ENCODE data around the gene HMSD. TPM values are rescaled to one million over a fixed set of nuclear protein-coding genes. Genes with fewer than 3 reads are reported as not detected.

HMSD gene
- total RNA-seq, 2 donors from 2014 or later, result 0.70 to 5.5 TPM

DNA sequence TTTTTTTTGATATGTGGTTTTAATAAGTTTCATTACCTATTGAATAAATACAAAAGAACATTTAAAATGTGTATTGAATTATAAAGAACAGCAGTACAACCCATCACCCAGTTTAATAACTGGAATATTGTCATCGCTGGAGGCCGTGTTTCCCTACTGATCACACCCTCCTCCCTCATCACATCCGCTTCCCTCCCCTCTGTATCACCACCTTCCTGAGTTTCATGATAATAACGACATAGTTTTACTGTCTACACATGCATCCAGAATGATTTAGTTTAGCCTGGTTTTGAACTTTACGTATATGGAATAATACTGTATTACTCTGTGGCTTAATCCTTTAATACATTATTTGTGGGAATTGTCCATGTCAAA lies 22.9 kb downstream of the HMSD start:
- no peak overlapping the region for H3K4me3 Mint-ChIP-seq
- no peaks in the 10 kb centered on the region for H3K36me3 Mint-ChIP-seq (ENCODE audit: low read depth)
- no peak for DNase-seq
- Histone ChIP-seq H3K27me3 (ENCODE audit: control insufficient read depth, insufficient read depth, low read length, poor library complexity, severe bottlenecking) (peaks cover 10% of the 10 kb centered on the region), H3K9me3 (ENCODE audit: control insufficient read depth, low read length) (no peaks in the 10 kb centered on the region), H3K4me3 (ENCODE audit: low read length) (no peak overlapping the region), H3K9ac (ENCODE audit: extremely low read depth, low read length, poor library complexity, severe bottlenecking) (no peak overlapping the region), H3K27ac (ENCODE audit: low read depth, low read length) (no peak overlapping the region), H3K36me3 (ENCODE audit: control insufficient read depth, insufficient read depth, low read length) (no peaks in the 10 kb centered on the region), H3K4me1 (ENCODE audit: control insufficient read depth, insufficient read depth, low read length) (no peaks in the 10 kb centered on the region)
- peaks cover 84% of the 10 kb centered on the region for H3K27me3 Mint-ChIP-seq (ENCODE audit: insufficient read depth)
- peaks cover 17% of the 10 kb centered on the region for H3K4me1 Mint-ChIP-seq
- TF ChIP-seq, protein P1, sequence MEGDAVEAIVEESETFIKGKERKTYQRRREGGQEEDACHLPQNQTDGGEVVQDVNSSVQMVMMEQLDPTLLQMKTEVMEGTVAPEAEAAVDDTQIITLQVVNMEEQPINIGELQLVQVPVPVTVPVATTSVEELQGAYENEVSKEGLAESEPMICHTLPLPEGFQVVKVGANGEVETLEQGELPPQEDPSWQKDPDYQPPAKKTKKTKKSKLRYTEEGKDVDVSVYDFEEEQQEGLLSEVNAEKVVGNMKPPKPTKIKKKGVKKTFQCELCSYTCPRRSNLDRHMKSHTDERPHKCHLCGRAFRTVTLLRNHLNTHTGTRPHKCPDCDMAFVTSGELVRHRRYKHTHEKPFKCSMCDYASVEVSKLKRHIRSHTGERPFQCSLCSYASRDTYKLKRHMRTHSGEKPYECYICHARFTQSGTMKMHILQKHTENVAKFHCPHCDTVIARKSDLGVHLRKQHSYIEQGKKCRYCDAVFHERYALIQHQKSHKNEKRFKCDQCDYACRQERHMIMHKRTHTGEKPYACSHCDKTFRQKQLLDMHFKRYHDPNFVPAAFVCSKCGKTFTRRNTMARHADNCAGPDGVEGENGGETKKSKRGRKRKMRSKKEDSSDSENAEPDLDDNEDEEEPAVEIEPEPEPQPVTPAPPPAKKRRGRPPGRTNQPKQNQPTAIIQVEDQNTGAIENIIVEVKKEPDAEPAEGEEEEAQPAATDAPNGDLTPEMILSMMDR (conservative IDR thresholded peaks at IDR 0.05), result no peak
- no peaks in the 10 kb centered on the region for H3K9me3 Mint-ChIP-seq
- WGBS, 2 experiments (ENCODE audit: insufficient coverage in 1 of 2, insufficient read length in 1 of 2), result 94 to 95% methylated on average over 3 to 5 of the region's 5 CpGs
- H3K27ac Mint-ChIP-seq, result no peak overlapping the region

DNA sequence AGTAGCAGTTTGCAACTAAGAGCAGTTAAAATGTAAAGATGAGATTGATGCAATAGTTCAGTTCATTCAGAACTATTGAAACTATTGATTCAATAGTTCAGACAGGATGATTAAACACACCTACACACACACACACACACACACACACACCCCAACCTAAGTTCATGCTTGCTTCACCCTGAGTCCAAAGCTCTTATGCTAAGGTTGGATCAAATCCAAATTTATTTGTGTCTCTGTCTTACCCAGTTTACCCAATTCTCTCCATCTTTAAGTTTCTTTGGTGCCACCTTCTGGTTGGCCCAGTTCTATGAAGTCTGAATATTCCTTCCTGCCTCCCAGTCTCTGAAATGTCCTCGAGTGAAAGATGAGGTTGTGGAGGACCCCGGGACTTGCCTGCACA lies 25.9 kb downstream of the HMSD start:
- Mint-ChIP-seq H3K9me3 (no peaks in the 10 kb centered on the region), H3K27ac (no peak overlapping the region), H3K27me3 (ENCODE audit: insufficient read depth) (peaks cover 83% of the 10 kb centered on the region), H3K4me1 (peaks cover 11% of the 10 kb centered on the region), H3K4me3 (no peak overlapping the region), H3K36me3 (ENCODE audit: low read depth) (no peaks in the 10 kb centered on the region)
- no peaks in the 10 kb centered on the region for H3K36me3 ChIP-seq (ENCODE audit: control insufficient read depth, insufficient read depth, low read length)
- no peak overlapping the region for H3K4me3 ChIP-seq (ENCODE audit: low read length)
- 55% methylated on average over 2 of the region's 2 CpGs; no CpG with 5 or more reads in 1 of the 2 experiments for WGBS, 2 experiments (ENCODE audit: insufficient coverage in 1 of 2, insufficient read length in 1 of 2)
- no peak overlapping the region for H3K9ac ChIP-seq (ENCODE audit: extremely low read depth, low read length, poor library complexity, severe bottlenecking)
- no peak for DNase-seq
- no peaks in the 10 kb centered on the region for H3K4me1 ChIP-seq (ENCODE audit: control insufficient read depth, insufficient read depth, low read length)
- H3K9me3 ChIP-seq (ENCODE audit: control insufficient read depth, low read length), result no peaks in the 10 kb centered on the region
- no peaks in the 10 kb centered on the region for H3K27me3 ChIP-seq (ENCODE audit: control insufficient read depth, insufficient read depth, low read length, poor library complexity, severe bottlenecking)
- TF ChIP-seq, protein P1 (conservative IDR thresholded peaks at IDR 0.05), result peak; percentile 53
- no peak overlapping the region for H3K27ac ChIP-seq (ENCODE audit: low read depth, low read length)

DNA sequence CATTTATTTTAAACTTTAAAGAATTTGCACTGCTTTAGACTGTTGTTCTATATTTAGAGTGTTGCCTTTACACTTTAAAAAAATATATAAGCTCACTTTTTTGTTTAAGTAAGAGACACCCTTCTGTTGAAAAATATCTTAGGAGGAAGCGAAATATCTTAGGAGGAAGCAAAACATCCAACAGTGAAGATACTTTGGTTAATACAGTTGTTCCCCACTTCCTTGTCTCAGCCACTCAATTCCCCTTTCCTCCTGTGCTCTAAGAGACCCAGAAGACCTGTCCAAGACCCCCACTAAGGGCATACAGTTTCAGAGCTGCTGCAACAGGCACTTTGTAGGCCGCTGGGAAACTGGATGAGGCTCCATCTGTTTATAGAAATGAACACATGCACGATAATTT lies 26.5 kb downstream of the HMSD start:
- Histone ChIP-seq H3K9ac (ENCODE audit: extremely low read depth, low read length, poor library complexity, severe bottlenecking) (no peak overlapping the region), H3K9me3 (ENCODE audit: control insufficient read depth, low read length) (no peaks in the 10 kb centered on the region), H3K4me1 (ENCODE audit: control insufficient read depth, insufficient read depth, low read length) (no peaks in the 10 kb centered on the region), H3K27me3 (ENCODE audit: control insufficient read depth, insufficient read depth, low read length, poor library complexity, severe bottlenecking) (no peaks in the 10 kb centered on the region), H3K4me3 (ENCODE audit: low read length) (no peak overlapping the region), H3K36me3 (ENCODE audit: control insufficient read depth, insufficient read depth, low read length) (no peaks in the 10 kb centered on the region), H3K27ac (ENCODE audit: low read depth, low read length) (no peak overlapping the region)
- TF ChIP-seq, protein P1 (conservative IDR thresholded peaks at IDR 0.05), result no peak
- H3K9me3 Mint-ChIP-seq, result no peaks in the 10 kb centered on the region
- no peaks in the 10 kb centered on the region for H3K36me3 Mint-ChIP-seq (ENCODE audit: low read depth)
- no peak overlapping the region for H3K27ac Mint-ChIP-seq
- no peak for DNase-seq
- H3K27me3 Mint-ChIP-seq (ENCODE audit: insufficient read depth), result peaks cover 83% of the 10 kb centered on the region
- H3K4me3 Mint-ChIP-seq, result no peak overlapping the region
- peaks cover 11% of the 10 kb centered on the region for H3K4me1 Mint-ChIP-seq
- 95% methylated on average over 3 of the region's 3 CpGs; no CpG with 5 or more reads in 1 of the 2 experiments for WGBS, 2 experiments (ENCODE audit: insufficient coverage in 1 of 2, insufficient read length in 1 of 2)

All from endodermal cell (in vitro differentiated cells).